ENCODE data around the gene BAD.
A peak's percentile ranks its signal among the peaks of the same experiment; 100 is the strongest.
"Not testable (repeated sequence)": the region's sequence is repeated elsewhere in the genome, so short reads cannot be mapped to it uniquely, and the experiment has no call there.

BAD gene

GRCh38 chr11:64314805-64315561 lies 30.5 kb upstream of the BAD start:
- no peak for DNase-seq (ENCODE audit: low read depth in 2 of 2)

- DNase-seq (ENCODE audit: low read depth in 2 of 2), result no peak
These were observed 29.8 kb upstream of the BAD start for GRCh38 chr11:64314146-64314804.

DNA sequence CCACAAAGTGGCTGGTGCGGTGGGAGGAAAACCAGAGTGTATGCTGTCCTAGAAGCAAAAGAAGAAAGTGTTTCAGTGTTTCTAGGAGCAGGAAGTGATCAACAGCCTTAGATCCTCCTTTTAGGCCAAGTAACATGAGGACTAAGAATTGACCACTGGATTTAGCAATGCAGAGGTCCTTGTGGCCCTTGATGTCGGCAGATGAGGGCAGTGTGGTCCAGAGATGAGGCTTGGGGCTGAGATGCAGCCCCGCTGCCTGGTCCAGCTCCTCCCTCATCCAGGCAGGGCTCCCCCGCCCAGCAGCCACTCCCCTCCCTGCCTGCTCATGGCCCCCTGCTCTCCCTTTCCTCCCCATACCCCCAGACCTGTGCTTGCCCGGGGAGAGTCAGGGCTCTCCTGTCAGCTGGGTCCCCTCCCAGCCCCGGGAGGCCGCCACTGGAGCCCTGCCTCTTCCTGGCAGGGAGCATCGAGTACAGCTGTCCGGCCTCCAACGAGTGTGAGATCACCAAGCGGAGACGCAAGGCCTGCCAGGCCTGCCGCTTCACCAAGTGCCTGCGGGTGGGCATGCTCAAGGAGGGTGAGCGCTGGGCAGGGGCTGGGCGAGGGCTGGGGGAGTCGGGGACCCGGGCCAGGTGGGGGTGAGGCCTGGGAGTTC lies 29.2 kb upstream of the BAD start:
- DNase-seq (ENCODE audit: low read depth in 2 of 2), result no peak

GRCh38 chr11:64312947-64313346 lies 28.5 kb upstream of the BAD start:
- DNase-seq (ENCODE audit: low read depth in 2 of 2), result no peak

- DNase-seq (ENCODE audit: low read depth in 2 of 2), result not testable (repeated sequence)
These were observed 23.3 kb upstream of the BAD start for GRCh38 chr11:64307795-64308194.

GRCh38 chr11:64306876-64307622 lies 22.6 kb upstream of the BAD start:
- no peak for DNase-seq (ENCODE audit: low read depth in 2 of 2)

DNA sequence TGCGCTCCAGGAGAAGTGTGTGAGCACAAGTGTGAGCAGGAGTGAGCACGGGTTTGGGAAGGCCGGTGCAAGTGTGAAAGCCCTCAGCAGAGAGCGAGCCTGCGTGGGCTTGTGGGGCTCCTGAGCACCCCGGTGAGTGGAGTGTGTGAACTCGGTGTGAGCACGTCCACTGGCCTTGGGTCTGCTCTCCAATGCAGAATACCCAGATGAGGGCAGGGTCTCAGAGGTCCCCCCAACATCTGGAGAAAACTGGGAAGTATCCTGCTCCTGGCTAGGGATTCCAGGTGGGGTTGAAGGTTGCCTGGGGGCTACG lies 22.1 kb upstream of the BAD start:
- DNase-seq (ENCODE audit: low read depth in 2 of 2), result no peak

- peak; percentile 51 to 65 for DNase-seq (ENCODE audit: low read depth in 2 of 2)
These were observed 21.5 kb upstream of the BAD start for GRCh38 chr11:64305691-64306562.

DNA sequence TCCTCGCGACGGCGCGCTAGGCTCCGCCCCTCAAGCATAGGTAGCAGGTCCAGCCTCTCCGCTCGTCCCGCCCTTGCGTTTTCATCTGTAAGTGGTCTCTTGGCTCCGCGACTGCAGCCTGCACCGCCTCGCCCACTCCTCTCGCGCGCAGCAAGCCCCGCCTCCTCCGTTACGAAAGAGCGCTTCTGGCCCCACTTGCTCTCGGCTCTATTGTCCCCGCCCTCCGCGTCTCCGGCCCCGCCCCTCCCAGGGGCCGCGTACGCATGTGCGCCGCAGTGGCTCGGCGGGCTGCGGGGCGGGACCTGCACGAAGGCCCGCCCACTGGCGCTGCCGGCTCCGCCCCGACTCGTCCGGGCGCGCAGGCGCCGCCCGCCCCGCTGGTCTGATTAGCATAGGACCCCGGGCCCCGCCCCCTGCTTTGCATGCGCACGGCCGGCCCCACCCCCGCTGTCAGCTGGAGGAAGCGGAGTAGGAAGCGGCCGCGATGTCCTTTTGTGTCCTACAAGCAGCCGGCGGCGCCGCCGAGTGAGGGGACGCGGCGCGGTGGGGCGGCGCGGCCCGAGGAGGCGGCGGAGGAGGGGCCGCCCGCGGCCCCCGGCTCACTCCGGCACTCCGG lies 20.7 kb upstream of the BAD start, which contains the start of gene ESRRA:
Gene ESRRA (plus strand): TSS at position 450 of the 616 bp plus-strand sequence. CDS start 1,656 bp downstream, outside the sequence.
- peak; percentile 100 for DNase-seq (ENCODE audit: low read depth in 2 of 2)

DNA sequence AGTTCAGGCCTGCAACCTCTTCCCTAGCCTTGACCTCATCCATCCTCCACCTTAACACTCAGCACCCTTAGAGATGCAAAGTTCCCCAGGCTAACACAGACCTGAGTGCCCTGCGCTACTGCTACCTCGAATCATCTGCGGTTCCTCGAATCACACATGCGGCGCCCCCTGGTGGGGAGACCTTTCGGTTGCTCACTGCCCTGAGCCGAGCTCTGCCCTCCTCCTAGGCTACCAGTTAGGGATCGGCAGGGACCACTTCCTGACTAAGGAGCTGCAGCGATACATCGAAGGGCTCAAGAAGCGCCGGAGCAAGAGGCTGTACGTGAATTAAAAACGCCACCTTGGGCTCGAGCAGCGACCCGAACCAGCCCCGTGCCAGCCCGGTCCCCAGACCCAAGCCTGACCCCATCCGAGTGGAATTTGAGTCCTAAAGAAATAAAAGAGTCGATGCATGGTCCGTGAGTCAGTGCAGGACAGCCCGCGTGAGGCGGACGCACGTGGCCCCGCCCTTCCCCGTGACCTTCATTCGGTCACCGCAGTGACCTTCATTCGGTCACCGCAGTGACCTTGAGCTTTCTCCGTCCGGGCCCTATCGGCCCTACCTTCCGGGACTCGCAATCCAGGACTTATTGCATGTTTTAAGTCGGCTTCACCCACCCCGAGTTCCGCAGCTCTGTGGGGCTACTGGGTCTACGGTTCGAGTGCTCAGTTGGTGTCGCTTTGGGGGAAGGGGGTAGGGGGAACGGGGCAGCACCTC lies 20.0 kb upstream of the BAD start:
- peak; percentile 96 to 99 for DNase-seq (ENCODE audit: low read depth in 2 of 2)

DNA sequence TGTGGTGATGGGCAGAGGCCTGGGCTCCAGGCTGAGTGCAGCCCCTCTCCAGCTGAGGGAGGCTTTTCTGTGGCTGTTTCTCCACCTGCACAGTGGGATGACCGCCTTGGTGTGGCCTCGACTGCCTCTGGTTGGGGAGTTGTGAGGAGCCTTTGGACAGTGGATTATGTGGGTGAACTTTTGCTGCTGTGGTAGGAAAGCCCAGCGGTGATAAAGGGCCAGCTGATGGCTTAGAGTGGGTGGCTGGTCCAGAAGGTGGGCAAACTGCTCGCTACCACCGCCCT lies 19.5 kb upstream of the BAD start:
- no peak for DNase-seq (ENCODE audit: low read depth in 2 of 2)

DNA sequence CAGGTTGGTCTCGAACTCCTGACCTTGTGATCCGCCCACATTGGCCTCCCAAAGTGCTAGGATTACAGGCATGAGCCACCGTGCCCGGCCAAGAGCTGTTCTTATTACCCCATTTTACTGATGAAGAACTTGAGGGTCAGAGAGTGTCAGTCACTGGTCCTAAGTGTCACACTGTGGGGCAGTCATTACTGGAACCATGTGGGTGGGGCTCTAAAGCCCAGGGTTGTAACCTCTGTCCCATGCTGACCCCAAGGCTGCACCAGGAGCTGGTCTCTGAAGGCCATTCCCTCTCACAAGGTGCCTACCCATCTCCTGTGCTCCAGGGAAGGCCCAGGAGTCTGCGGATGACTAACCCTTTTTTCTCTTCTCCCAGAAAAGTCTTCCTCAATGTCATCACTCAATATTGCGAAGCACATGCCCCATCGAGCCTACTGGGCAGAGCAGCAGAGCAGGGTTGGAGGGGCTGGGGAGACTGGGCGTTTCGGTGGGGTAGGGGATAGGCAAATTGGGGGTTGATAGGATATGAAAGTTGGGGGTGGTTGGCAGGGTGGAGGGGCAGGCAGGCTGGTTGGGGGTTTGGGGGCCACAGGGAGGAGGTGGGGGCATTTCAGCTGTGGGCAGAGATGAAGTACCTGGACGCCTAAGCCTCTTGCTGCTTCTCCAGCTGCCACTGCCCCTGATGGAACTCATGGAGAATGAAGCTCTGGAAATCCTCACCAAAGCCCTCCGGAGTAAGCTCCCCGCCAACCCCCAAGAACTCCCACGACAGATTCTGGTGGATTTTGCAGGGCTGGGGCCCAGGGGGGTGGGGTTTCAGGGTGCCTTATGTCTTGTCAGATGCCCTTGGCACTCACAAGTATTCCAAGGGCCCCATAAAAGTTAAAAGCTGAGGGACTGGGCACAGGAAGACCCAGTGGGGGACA lies 18.9 kb upstream of the BAD start:
- no peak for DNase-seq (ENCODE audit: low read depth in 2 of 2)

DNA sequence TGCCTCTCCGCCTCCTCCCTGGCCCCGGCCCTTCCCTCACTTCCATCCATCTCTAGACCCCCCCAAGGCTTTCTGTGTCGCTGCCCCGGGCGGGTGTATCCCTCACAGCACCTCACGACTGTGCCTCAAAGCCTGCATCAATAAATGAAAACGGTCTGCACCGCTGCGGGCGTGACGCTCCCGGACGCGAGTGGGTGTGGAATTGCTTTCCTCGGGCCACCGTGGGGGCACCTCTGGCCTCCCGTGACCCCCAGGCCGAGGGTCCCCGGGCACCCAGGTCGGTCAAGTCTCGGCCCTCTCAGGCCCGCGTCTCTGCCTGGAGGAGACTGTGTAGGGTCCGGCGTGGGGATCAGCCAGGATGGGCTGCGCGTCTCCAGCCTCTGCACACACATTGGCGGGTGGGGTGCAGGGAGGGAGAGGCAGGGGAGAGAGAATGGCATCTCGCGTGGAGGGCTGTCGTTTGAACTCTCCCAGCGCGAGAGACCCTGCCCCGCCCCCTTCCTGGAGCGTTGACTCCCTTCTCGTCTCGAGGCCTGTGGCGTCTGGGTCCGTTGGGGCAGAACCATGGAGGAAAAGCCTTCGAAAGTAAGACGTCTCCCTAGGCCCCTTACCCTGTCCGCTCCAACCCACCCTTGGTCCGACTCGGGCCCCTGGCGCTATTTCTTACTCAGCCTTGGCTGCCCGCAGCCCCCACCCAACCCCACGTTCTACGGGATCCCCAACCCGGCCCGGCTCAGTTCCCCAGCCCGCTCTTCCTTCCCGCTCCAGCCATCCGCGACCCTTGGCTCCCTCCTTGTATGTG lies 15.6 kb upstream of the BAD start, which contains the start of gene CATSPERZ:
Gene CATSPERZ (plus strand): TSS at position 512 of the 802 bp plus-strand sequence. CDS start 53 bp downstream, at position 565.
- DNase-seq (ENCODE audit: low read depth in 2 of 2), result no peak

DNA sequence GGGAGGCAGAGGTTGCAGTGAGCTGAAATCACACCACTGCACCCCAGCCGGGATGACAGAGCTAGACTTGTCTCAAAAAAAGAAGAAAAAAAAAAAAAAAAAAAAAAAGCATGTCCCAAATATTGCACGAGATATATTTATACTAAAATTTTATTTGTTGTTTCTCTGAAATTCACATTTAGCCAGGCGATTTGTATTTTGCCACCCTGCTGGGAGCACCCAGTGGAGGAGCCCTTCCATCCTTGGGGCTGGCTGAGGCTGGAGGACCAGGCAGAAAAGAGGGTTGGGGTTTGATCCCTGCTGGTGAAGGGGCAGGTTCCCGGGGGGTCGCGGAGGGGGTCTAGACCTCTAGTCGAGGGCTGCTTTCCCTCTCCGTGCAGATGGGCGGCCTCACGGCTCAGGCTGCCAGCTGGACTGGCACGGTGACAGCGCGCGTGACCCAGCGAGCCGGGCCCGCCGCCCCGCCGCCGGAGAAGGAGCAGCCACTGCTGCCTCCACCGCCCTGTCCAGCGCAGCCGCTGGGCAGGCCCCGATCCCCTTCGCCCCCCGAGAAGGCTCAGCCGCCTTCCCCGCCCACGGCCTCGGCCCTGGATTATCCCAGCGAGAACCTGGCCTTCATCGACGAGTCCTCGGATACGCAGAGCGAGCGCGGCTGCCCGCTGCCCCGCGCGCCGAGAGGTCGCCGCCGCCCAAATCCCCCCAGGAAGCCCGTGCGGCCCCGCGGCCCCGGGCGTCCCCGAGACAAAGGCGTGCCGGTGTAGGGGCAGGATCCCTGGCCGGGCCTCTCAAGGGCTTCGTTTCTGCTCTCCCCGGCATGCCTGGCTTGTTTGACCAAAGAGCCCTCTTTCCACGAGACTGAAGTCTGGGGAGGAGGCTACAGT lies 14.7 kb upstream of the BAD start:
- no peak for DNase-seq (ENCODE audit: low read depth in 2 of 2)

DNA sequence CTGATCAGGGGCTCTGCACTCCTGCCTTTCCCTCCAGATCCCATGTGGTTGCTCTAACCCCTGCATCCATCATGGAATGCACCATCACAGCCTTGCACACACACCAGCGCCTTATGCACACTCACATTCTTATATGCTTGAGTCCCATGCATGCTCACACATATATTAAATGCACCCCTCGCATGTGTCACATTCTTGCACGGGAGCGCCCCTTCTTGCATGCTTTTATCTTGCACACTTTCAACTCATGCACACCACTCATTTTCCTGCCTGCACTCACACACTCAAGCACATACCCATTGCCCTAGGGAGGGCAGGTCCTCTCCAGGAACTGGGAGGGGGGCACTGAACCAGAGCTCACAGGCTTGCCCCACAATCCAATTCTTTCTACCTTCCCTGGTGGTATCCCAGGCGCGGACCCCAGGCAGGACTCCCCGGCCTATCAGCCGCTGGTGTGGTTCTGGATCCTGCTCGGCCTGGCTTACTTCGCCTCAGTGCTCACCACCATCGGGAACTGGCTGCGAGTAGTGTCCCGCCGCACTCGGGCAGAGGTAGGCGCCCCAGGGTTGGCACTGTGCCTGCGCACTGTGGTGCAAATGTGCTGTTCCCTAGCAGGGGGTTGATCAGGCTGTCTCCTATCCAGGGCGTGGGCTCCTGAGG lies 13.4 kb upstream of the BAD start:
- DNase-seq (ENCODE audit: low read depth in 2 of 2), result no peak

DNA sequence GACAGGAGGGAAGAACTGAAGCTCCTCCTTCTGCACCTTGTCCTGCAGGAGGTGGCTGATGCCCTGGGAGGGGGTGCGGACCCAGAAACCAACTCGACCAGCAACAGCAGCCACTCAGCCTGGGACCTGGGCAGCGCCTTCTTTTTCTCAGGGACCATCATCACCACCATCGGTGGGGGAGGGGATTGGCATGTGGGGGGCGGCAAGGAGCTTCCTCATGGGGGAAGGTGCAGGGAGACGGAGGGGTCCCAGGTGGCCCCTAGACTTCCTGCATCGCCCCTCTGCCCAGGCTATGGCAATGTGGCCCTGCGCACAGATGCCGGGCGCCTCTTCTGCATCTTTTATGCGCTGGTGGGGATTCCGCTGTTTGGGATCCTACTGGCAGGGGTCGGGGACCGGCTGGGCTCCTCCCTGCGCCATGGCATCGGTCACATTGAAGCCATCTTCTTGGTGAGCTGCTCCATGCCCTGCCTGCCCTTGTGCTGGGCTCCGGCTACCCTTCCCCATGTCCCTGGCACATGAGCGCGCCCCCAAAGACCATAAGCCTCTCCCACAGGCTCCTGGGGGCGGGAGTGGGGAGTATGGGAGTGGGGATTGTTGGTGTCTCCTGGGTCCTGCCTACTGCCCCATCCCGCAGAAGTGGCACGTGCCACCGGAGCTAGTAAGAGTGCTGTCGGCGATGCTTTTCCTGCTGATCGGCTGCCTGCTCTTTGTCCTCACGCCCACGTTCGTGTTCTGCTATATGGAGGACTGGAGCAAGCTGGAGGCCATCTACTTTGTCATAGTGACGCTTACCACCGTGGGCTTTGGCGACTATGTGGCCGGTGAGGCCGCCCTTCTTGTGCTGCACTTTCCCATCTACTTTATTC lies 12.6 kb upstream of the BAD start:
- DNase-seq (ENCODE audit: low read depth in 2 of 2), result no peak
